ENCODE results near the gene ZMAT2. TPM values are rescaled to one million over a fixed set of nuclear protein-coding genes. Genes with fewer than 3 reads are reported as not detected.
"Not testable (repeated sequence)": the region's sequence is repeated elsewhere in the genome, so short reads cannot be mapped to it uniquely, and the experiment has no call there.

ZMAT2 gene
- 77.7 and 99.3 TPM in 2 replicates for total RNA-seq (2014; rRNA removed; shearing (Covaris generic); ENCODE audit: low replicate concordance)

- in situ Hi-C loops (cut with HindIII; ENCODE audit: low pct_unique_long_range_greater_than_20kb, low sequenced_read_pairs): no loop called here
- peak; percentile 90 for DNase-seq (ENCODE audit: low read depth)
Measured at GRCh38 chr5:140700177-140701144, at the start of gene ZMAT2. Gene ZMAT2, plus strand, starts transcription at chr5:140700447. Its CDS starts 14 bp downstream, at chr5:140700461.

- DNase-seq (ENCODE audit: low read depth): no peak
- in situ Hi-C loops (cut with HindIII; ENCODE audit: low pct_unique_long_range_greater_than_20kb, low sequenced_read_pairs): no loop called here
Measured at GRCh38 chr5:140658870-140659269, 41.4 kb upstream of the ZMAT2 start.

- in situ Hi-C loops (cut with HindIII; ENCODE audit: low pct_unique_long_range_greater_than_20kb, low sequenced_read_pairs); DNase-seq (ENCODE audit: low read depth): not testable (repeated sequence)
Measured at GRCh38 chr5:140660371-140660770, 39.9 kb upstream of the ZMAT2 start.

- DNase-seq (ENCODE audit: low read depth): no peak
- in situ Hi-C loops (cut with HindIII; ENCODE audit: low pct_unique_long_range_greater_than_20kb, low sequenced_read_pairs): no loop called here
Measured at GRCh38 chr5:140664030-140664358, 36.3 kb upstream of the ZMAT2 start.

- in situ Hi-C loops (cut with HindIII; ENCODE audit: low pct_unique_long_range_greater_than_20kb, low sequenced_read_pairs): no loop called here
- DNase-seq (ENCODE audit: low read depth): peak; percentile 90
Measured at GRCh38 chr5:140664359-140665119, 35.7 kb upstream of the ZMAT2 start, which contains the start of gene WDR55. Gene WDR55, plus strand, starts transcription at chr5:140664904. Its CDS starts 9 bp downstream, at chr5:140664913.

GRCh38 chr5:140671035-140671434 is 29.2 kb upstream of the ZMAT2 start:
- in situ Hi-C loops (cut with HindIII; ENCODE audit: low pct_unique_long_range_greater_than_20kb, low sequenced_read_pairs); DNase-seq (ENCODE audit: low read depth): not testable (repeated sequence)

GRCh38 chr5:140671472-140672125 is 28.6 kb upstream of the ZMAT2 start:
- DNase-seq (ENCODE audit: low read depth): no peak
- in situ Hi-C loops (cut with HindIII; ENCODE audit: low pct_unique_long_range_greater_than_20kb, low sequenced_read_pairs): no loop called here

- in situ Hi-C loops (cut with HindIII; ENCODE audit: low pct_unique_long_range_greater_than_20kb, low sequenced_read_pairs): no loop called here
- DNase-seq (ENCODE audit: low read depth): no peak
Measured at GRCh38 chr5:140672455-140673186, 27.6 kb upstream of the ZMAT2 start.

GRCh38 chr5:140673187-140673976 is 26.9 kb upstream of the ZMAT2 start, which contains the start of gene DND1:
Gene DND1, minus strand, starts transcription at chr5:140673576. Its CDS starts 34 bp downstream, at chr5:140673542.
- in situ Hi-C loops (cut with HindIII; ENCODE audit: low pct_unique_long_range_greater_than_20kb, low sequenced_read_pairs): no loop called here
- DNase-seq (ENCODE audit: low read depth): no peak

GRCh38 chr5:140674211-140674610 is 26.0 kb upstream of the ZMAT2 start:
- no peak for DNase-seq (ENCODE audit: low read depth)
- in situ Hi-C loops (cut with HindIII; ENCODE audit: low pct_unique_long_range_greater_than_20kb, low sequenced_read_pairs): no loop called here

GRCh38 chr5:140674629-140675028 is 25.6 kb upstream of the ZMAT2 start:
- DNase-seq (ENCODE audit: low read depth): no peak
- in situ Hi-C loops (cut with HindIII; ENCODE audit: low pct_unique_long_range_greater_than_20kb, low sequenced_read_pairs): no loop called here

- in situ Hi-C loops (cut with HindIII; ENCODE audit: low pct_unique_long_range_greater_than_20kb, low sequenced_read_pairs): no loop called here
- DNase-seq (ENCODE audit: low read depth): no peak
Measured at GRCh38 chr5:140677947-140678346, 22.3 kb upstream of the ZMAT2 start.

GRCh38 chr5:140678993-140679392 is 21.3 kb upstream of the ZMAT2 start:
- DNase-seq (ENCODE audit: low read depth): no peak
- in situ Hi-C loops (cut with HindIII; ENCODE audit: low pct_unique_long_range_greater_than_20kb, low sequenced_read_pairs): no loop called here

- in situ Hi-C loops (cut with HindIII; ENCODE audit: low pct_unique_long_range_greater_than_20kb, low sequenced_read_pairs): no loop called here
- no peak for DNase-seq (ENCODE audit: low read depth)
Measured at GRCh38 chr5:140690376-140690932, 9.8 kb upstream of the ZMAT2 start.

- in situ Hi-C loops (cut with HindIII; ENCODE audit: low pct_unique_long_range_greater_than_20kb, low sequenced_read_pairs): no loop called here
Measured at GRCh38 chr5:140690941-140691924, 9.0 kb upstream of the ZMAT2 start, which contains the start of the genes HARS1 and HARS2. Gene HARS1, minus strand, starts transcription at chr5:140691370. Its CDS starts 66 bp downstream, at chr5:140691304. Gene HARS2, plus strand, starts transcription at chr5:140691455. Its CDS starts 194 bp downstream, at chr5:140691649.

GRCh38 chr5:140694276-140694675 is 6.0 kb upstream of the ZMAT2 start:
- DNase-seq (ENCODE audit: low read depth): no peak
- in situ Hi-C loops (cut with HindIII; ENCODE audit: low pct_unique_long_range_greater_than_20kb, low sequenced_read_pairs): no loop called here

More at GRCh38 chr5:140690941-140691924, 9.0 kb upstream of the ZMAT2 start, which contains the start of the genes HARS1 and HARS2:
- peak; percentile 96 for DNase-seq (ENCODE audit: low read depth)
